NCI-H2227 (cell line): Measurements from ENCODE around the gene FRA10AC1.

Experiments used
- DNase-seq: peaks from one replicate; lab custom pipeline; 2025; ENCODE audit not compliant: unreplicated experiment; lab: John Stamatoyannopoulos, UW

FRA10AC1 gene

DNA sequence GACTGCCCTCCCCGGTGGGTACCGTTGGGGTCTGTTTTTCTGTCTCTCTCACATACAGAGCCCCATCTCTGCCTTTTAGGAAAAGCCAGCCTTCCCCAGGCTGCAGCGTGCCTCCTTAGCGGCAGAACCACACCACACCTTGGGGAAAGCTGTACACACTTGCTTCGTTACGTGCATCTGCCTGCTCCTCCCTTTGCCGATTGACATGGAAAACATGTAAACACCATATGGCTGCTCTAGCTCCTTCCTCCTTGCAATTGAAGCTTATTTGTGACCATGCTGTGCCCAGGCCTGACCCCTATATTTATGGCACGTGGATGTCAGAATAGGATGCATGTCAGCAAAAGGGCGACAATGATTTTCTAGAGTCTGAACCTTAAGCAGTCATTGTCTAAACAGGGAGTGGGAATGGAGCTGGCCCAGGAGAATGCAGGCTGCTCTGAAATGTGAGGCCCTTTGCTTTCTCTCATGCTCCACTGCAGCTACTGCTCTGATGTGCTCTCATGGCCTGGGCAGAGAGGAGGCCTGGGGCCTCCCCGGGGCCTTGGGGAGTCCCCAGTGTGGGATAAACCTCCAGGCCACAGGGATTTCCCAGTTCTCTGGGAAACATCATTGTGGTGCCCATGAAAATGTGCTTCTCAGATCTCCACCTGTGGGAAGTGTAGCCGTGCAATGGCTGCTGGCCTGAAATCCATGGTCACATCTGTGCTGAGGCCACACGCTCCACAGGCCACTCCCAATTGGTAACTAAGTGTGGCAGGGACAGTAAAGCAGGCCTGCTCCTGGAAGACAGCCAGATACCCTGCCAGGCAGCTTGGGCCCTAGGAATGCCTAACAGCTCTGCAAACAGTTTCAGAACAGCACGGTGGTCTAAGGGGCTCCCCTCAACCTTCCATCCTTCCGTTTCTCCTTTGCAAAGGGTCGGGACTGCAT is 71.5 kb downstream of the FRA10AC1 start:
- DNase-seq = peak; percentile 6

DNA sequence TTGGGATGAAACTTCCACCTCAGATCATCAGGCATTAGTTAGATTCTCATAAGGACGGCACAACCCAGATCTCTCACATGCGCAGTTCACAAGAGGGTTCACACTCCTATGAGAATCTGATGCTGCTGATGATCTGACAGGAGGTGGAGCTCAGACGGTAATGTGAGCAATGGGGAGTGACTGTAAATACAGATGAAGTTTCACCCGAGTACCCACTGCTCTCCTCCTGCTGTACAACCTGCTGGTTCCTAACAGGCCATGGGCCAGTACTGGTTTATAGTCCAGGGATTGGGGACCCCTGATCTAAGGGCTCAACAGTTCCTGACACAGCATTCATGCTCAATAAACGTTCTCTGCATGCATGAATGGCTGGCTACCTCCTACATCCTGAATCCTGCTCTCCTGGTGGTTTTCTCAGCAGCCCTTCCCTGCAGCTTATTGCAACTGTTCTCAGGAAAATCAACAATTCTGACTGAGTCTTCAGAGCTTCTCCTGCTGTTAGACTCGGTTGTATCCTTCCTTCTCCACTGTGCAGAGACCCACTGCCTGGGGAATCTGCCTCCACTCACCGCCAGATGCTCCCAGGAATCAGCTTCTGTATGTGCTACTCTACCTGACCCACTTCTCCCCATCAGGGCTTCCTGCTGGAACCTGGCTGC is 72.6 kb downstream of the FRA10AC1 start:
- no peak for DNase-seq

DNA sequence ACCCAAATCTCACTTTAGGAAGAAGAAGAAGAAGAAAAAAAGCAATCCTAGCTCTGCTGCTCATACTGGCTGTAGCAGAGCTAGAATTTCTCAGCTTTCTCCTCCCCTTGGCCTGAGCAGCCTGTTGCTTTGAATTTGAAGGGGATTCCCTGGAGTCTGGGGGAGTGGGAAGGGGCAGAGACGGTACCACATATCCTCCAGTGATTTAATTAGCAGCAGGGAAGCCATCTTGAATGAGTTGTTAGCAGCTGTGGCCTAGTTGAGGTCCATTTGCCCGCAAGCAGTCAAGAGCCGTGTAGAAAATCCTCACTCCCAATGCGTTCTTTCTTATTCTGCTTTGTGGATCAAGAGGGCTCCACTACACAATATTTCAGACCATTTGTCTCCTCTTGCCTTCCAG is 73.5 kb downstream of the FRA10AC1 start:
- DNase-seq = no peak

DNA sequence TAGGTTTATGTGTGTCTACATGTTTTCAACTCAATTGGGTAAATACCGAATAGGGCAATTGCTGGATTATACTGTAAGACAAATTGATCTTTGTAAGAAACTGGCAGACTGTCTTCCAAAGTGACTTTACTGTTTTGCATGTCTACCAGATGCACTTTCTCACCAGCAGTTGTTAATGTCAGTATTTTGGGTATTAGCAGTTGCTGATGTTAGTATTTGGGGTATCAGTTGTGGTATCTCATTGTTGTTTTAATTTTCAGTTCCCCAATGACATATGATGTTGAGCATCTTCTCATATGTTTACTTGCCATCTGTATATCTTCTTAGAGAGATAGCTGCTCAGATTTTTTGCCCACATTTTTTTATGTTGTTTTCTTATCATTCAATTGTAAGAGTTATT is 79.5 kb downstream of the FRA10AC1 start:
- no peak for DNase-seq

DNA sequence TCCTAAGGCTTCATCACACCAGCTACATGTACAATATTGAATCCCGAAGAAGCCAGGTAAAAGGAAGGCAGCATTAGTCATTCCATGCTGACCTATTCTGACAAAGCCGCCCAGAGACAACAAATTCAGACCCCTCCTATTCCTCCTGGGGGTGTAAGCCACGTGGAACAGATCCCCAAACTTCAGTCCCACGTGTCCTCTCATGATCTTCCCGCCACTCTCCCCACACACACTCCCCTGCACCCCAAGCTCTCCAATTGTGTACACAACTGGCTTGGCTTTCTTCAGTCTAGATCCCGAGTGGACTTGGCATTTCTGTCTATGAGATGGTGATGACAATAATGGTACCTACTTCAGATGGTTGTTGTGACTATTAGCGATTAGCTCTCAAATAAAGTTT is 81.5 kb downstream of the FRA10AC1 start:
- no peak for DNase-seq
